ENCODE results near the gene CYP2C9.

GRCh38 chr10:95035332-95036295 lies 97.2 kb downstream of the CYP2C9 start:
- TF ChIP-seq CTCF (IDR thresholded peaks at IDR 0.05) (no peak), ZFX (IDR thresholded peaks at IDR 0.05; ENCODE audit: borderline replicate concordance) (no peak)
